Activated CD4-positive, alpha-beta T cell treated with anti-CD3 and anti-CD28 coated beads for 36 hours (primary cell): ENCODE data around the gene ABLIM1. TPM values are rescaled to one million over a fixed set of nuclear protein-coding genes. Genes with fewer than 3 reads are reported as not detected.

Experiments used
- ATAC-seq: fragments of 200-7000 bp; cut with Tn5 transposase; one replicate; pipeline ENCODE4 v1.10.0; 2021; ENCODE audit warnings: mild to moderate bottlenecking, moderate library complexity
- CTCF ChIA-PET: fragments of 350-600 bp; sonication (Branson Sonifier 250); formaldehyde crosslinking; loops from one replicate; lab custom pipeline; 2021; ENCODE audit warnings: antibody characterized with exemption; lab: Charles Lee
- POLR2A ChIA-PET: fragments of 350-600 bp; sonication (Branson Sonifier 250); formaldehyde crosslinking; loops from one replicate; lab custom pipeline; 2021; ENCODE audit warnings: antibody characterized with exemption, inconsistent platforms; lab: Charles Lee
- DNase-seq: peaks from one replicate; pipeline ENCODE4 v3.0.0-alpha.2; 2020
- H3K27ac Mint-ChIP-seq: one replicate; pipeline ENCODE4 v1.8.0; 2021; ENCODE audit warnings: mixed read lengths
- H3K27me3 Mint-ChIP-seq: one replicate; pipeline ENCODE4 v1.8.0; 2021; ENCODE audit warnings: mixed read lengths
- H3K36me3 Mint-ChIP-seq: one replicate; pipeline ENCODE4 v1.8.0; 2021; ENCODE audit warnings: low read depth, mixed read lengths
- H3K4me1 Mint-ChIP-seq: one replicate; pipeline ENCODE4 v1.8.0; 2021; ENCODE audit warnings: mixed read lengths
- H3K4me3 Mint-ChIP-seq: one replicate; pipeline ENCODE4 v1.8.0; 2021; ENCODE audit warnings: mild to moderate bottlenecking, moderate library complexity, mixed read lengths
- H3K9me3 Mint-ChIP-seq: one replicate; pipeline ENCODE4 v1.8.0; 2021; ENCODE audit warnings: low read depth, mixed read lengths
- intact Hi-C, 2 experiments: fragments of 100-400 bp; cut with DNase I in 1 of 2; cut with micrococcal nuclease in 1 of 2; formaldehyde crosslinking; loops; one replicate each; pipeline versions ENCODE4 v1.14.2 to v1.15.1; 2022 to 2024; cut with DNase I, micrococcal nuclease
- total RNA-seq, 2 experiments: library from RNA; stranded (reverse); gene quantifications; one replicate each; pipeline ENCODE4 v1.2.3, GENCODE V29; 2021

Gene ABLIM1
- total RNA-seq, 2 experiments from 2014 or later = 152 to 166 TPM

- ATAC-seq (no peak), DNase-seq (no peak)
- H3K36me3 Mint-ChIP-seq = no peaks in the 10 kb centered on the region
- peaks cover 42% of the 10 kb centered on the region for H3K27me3 Mint-ChIP-seq
- CTCF ChIA-PET = interaction anchor here (0.6 kb wide), 1 partner anchor 1333 kb away, joined by 4 read pairs; no protein-coding TSS in a partner anchor
- no peak overlapping the region for H3K4me3 Mint-ChIP-seq
- peaks cover 6% of the 10 kb centered on the region for H3K4me1 Mint-ChIP-seq
- intact Hi-C loops = no loop called here
- H3K9me3 Mint-ChIP-seq = no peaks in the 10 kb centered on the region
- no peak overlapping the region for H3K27ac Mint-ChIP-seq
- POLR2A ChIA-PET = no interaction called here
Observed at GRCh38 chr10:114399576-114399975, 258.5 kb downstream of the ABLIM1 start.

- DNase-seq = no peak
- H3K36me3 Mint-ChIP-seq = no peaks in the 10 kb centered on the region
- no peaks in the 10 kb centered on the region for H3K9me3 Mint-ChIP-seq
- ChIA-PET CTCF (interaction anchor here (2.1 to 2.2 kb wide), 2 partner anchors 11 to 95 kb away, joined by 10 read pairs; no protein-coding TSS in a partner anchor), POLR2A (no interaction called here)
- H3K27ac Mint-ChIP-seq = no peak overlapping the region
- peaks cover 4% of the 10 kb centered on the region for H3K4me1 Mint-ChIP-seq
- no peak for ATAC-seq
- H3K27me3 Mint-ChIP-seq = peaks cover 45% of the 10 kb centered on the region
- intact Hi-C loops = no loop called here
- H3K4me3 Mint-ChIP-seq = no peak overlapping the region
Observed at GRCh38 chr10:114398587-114399331, 259.3 kb downstream of the ABLIM1 start.

GRCh38 chr10:114397651-114398145 lies 260.4 kb downstream of the ABLIM1 start:
- H3K36me3 Mint-ChIP-seq = no peaks in the 10 kb centered on the region
- CTCF ChIA-PET = interaction anchor here (0.9 to 2.2 kb wide), 3 partner anchors 10 to 94 kb away, joined by 3 to 10 read pairs (median 10); no protein-coding TSS in a partner anchor
- H3K27me3 Mint-ChIP-seq = peaks cover 38% of the 10 kb centered on the region

GRCh38 chr10:114396464-114396863 lies 261.6 kb downstream of the ABLIM1 start:
- intact Hi-C loops = no loop called here
- H3K9me3 Mint-ChIP-seq = no peaks in the 10 kb centered on the region
- no peaks in the 10 kb centered on the region for H3K36me3 Mint-ChIP-seq
- no peak overlapping the region for H3K27ac Mint-ChIP-seq
- H3K27me3 Mint-ChIP-seq = peaks cover 30% of the 10 kb centered on the region
- POLR2A ChIA-PET = no interaction called here
- no peaks in the 10 kb centered on the region for H3K4me1 Mint-ChIP-seq
- DNase-seq (no peak), ATAC-seq (no peak)
- H3K4me3 Mint-ChIP-seq = no peak overlapping the region
- CTCF ChIA-PET = interaction anchor here (2.1 kb wide), 1 partner anchor 9 kb away, joined by 10 read pairs; no protein-coding TSS in a partner anchor

More at GRCh38 chr10:114397651-114398145, 260.4 kb downstream of the ABLIM1 start:
- ATAC-seq = no peak
- POLR2A ChIA-PET = no interaction called here
- H3K4me3 Mint-ChIP-seq = no peak overlapping the region
- no peaks in the 10 kb centered on the region for H3K4me1 Mint-ChIP-seq
- no peaks in the 10 kb centered on the region for H3K9me3 Mint-ChIP-seq
- DNase-seq = no peak
- intact Hi-C loops = no loop called here
- H3K27ac Mint-ChIP-seq = no peak overlapping the region

- POLR2A ChIA-PET = interaction anchor here (0.7 kb wide), 1 partner anchor 222 kb away, joined by 3 read pairs; the partner anchor contains the start of gene CCDC186
- H3K9me3 Mint-ChIP-seq = no peaks in the 10 kb centered on the region
- CTCF ChIA-PET = interaction anchor here (1.0 to 1.3 kb wide), 2 partner anchors 17 to 91 kb away, joined by 3 read pairs; no protein-coding TSS in a partner anchor
- no peaks in the 10 kb centered on the region for H3K36me3 Mint-ChIP-seq
- no peaks in the 10 kb centered on the region for H3K4me1 Mint-ChIP-seq
- peaks cover 26% of the 10 kb centered on the region for H3K27me3 Mint-ChIP-seq
- H3K4me3 Mint-ChIP-seq = no peak overlapping the region
- intact Hi-C loops = no loop called here
- ATAC-seq (no peak), DNase-seq (no peak)
- no peak overlapping the region for H3K27ac Mint-ChIP-seq
Observed at GRCh38 chr10:114395366-114396022, 262.6 kb downstream of the ABLIM1 start.

- intact Hi-C loops = no loop called here
- POLR2A ChIA-PET = no interaction called here
- H3K4me3 Mint-ChIP-seq = no peak overlapping the region
Observed at GRCh38 chr10:114394531-114394930, 263.5 kb downstream of the ABLIM1 start.

GRCh38 chr10:114393886-114394285 lies 264.2 kb downstream of the ABLIM1 start:
- Mint-ChIP-seq H3K27ac (no peak overlapping the region), H3K9me3 (no peaks in the 10 kb centered on the region), H3K27me3 (peaks cover 16% of the 10 kb centered on the region), H3K4me1 (no peaks in the 10 kb centered on the region), H3K4me3 (no peak overlapping the region), H3K36me3 (no peaks in the 10 kb centered on the region)
- ATAC-seq = no peak
- CTCF ChIA-PET = no interaction called here
- DNase-seq = no peak
- intact Hi-C loops = no loop called here
- POLR2A ChIA-PET = no interaction called here

More at GRCh38 chr10:114394531-114394930, 263.5 kb downstream of the ABLIM1 start:
- DNase-seq (no peak), ATAC-seq (no peak)
- Mint-ChIP-seq H3K27me3 (peaks cover 21% of the 10 kb centered on the region), H3K4me1 (no peaks in the 10 kb centered on the region), H3K9me3 (no peaks in the 10 kb centered on the region), H3K36me3 (no peaks in the 10 kb centered on the region), H3K27ac (no peak overlapping the region)
- CTCF ChIA-PET = interaction anchor here (1.3 kb wide), 1 partner anchor 90 kb away, joined by 3 read pairs; no protein-coding TSS in a partner anchor

- no peak overlapping the region for H3K27ac Mint-ChIP-seq
- DNase-seq = no peak
Observed at GRCh38 chr10:114393482-114393881, 264.6 kb downstream of the ABLIM1 start.

GRCh38 chr10:114392112-114392835 lies 265.8 kb downstream of the ABLIM1 start:
- Mint-ChIP-seq H3K9me3 (no peaks in the 10 kb centered on the region), H3K4me1 (peaks cover 9% of the 10 kb centered on the region), H3K4me3 (no peak overlapping the region), H3K27ac (no peak overlapping the region), H3K36me3 (no peaks in the 10 kb centered on the region), H3K27me3 (peaks cover 17% of the 10 kb centered on the region)
- ChIA-PET CTCF (interaction anchor here (0.6 kb wide), 1 partner anchor 11 kb away, joined by 3 read pairs; no protein-coding TSS in a partner anchor), POLR2A (no interaction called here)
- intact Hi-C loops = no loop called here
- DNase-seq (no peak), ATAC-seq (no peak)

More at GRCh38 chr10:114393482-114393881, 264.6 kb downstream of the ABLIM1 start:
- POLR2A ChIA-PET = no interaction called here
- Mint-ChIP-seq H3K27me3 (peaks cover 17% of the 10 kb centered on the region), H3K9me3 (no peaks in the 10 kb centered on the region), H3K4me3 (no peak overlapping the region), H3K36me3 (no peaks in the 10 kb centered on the region), H3K4me1 (peaks cover 3% of the 10 kb centered on the region)
- intact Hi-C loops = no loop called here
- CTCF ChIA-PET = no interaction called here
- no peak for ATAC-seq

- H3K4me1 Mint-ChIP-seq = peaks cover 9% of the 10 kb centered on the region
- no peak overlapping the region for H3K4me3 Mint-ChIP-seq
- no peaks in the 10 kb centered on the region for H3K9me3 Mint-ChIP-seq
- no peaks in the 10 kb centered on the region for H3K36me3 Mint-ChIP-seq
- intact Hi-C loops = no loop called here
- ChIA-PET POLR2A (no interaction called here), CTCF (interaction anchor here (0.6 kb wide), 1 partner anchor 11 kb away, joined by 3 read pairs; no protein-coding TSS in a partner anchor)
- no peak overlapping the region for H3K27ac Mint-ChIP-seq
- peaks cover 12% of the 10 kb centered on the region for H3K27me3 Mint-ChIP-seq
- ATAC-seq (no peak), DNase-seq (no peak)
Observed at GRCh38 chr10:114391599-114391998, 266.5 kb downstream of the ABLIM1 start.

- Mint-ChIP-seq H3K36me3 (no peaks in the 10 kb centered on the region), H3K27ac (no peak overlapping the region), H3K9me3 (no peaks in the 10 kb centered on the region), H3K4me1 (peaks cover 9% of the 10 kb centered on the region), H3K27me3 (peaks cover 12% of the 10 kb centered on the region), H3K4me3 (no peak overlapping the region)
- ATAC-seq (no peak), DNase-seq (no peak)
- ChIA-PET POLR2A (no interaction called here), CTCF (interaction anchor here (0.6 to 1.4 kb wide), 4 partner anchors 14 to 88 kb away, joined by 3 to 4 read pairs (median 3); no protein-coding TSS in a partner anchor)
- intact Hi-C loops = no loop called here
Observed at GRCh38 chr10:114389426-114389825, 268.6 kb downstream of the ABLIM1 start.
